H1 (cell line): ENCODE data around the gene QRICH1. TPM values are rescaled to one million over a fixed set of nuclear protein-coding genes. Genes with fewer than 3 reads are reported as not detected.

Experiments used
- CTCF ChIA-PET: fragments of 300-600 bp; sonication (Branson Sonifier 250); formaldehyde crosslinking; loops from one replicate; lab custom pipeline; 2021; ENCODE audit not compliant: partially characterized antibody; lab: Charles Lee
- POLR2A ChIA-PET: fragments of 300-600 bp; sonication (Branson Sonifier 250); formaldehyde crosslinking; loops from one replicate; lab custom pipeline; 2021; ENCODE audit warnings: inconsistent platforms; ENCODE audit not compliant: partially characterized antibody; lab: Charles Lee
- DNase-seq, 2 experiments: peaks; one replicate each; pipeline versions ENCODE4 v3.0.0 to v3.0.0-alpha.2; 2010 to 2022; ENCODE audit warnings: low spot score in 2 of 2, low read depth in 1 of 2, mixed read lengths in 1 of 2
- FAIRE-seq: peaks from 2 replicates; lab custom pipeline; 2011; peaks lifted over from hg19 to GRCh38; lab: Jason Lieb, UNC
- H2AFZ ChIP-seq: 2 replicates; pipeline ENCODE4 v1.8.1; 2012; ENCODE audit warnings: low read length, inconsistent platforms
- H2AK5ac ChIP-seq: 2 replicates; pipeline ENCODE4 v1.6.1; 2013; ENCODE audit warnings: low read depth, low read length
- H2BK120ac ChIP-seq: replicated peaks from 2 replicates; pipeline ENCODE3; 2013; ENCODE audit warnings: low read depth, low read length, inconsistent platforms
- H2BK12ac ChIP-seq: 2 replicates; pipeline ENCODE4 v1.6.1; 2013; ENCODE audit warnings: low read depth, low read length
- H2BK15ac ChIP-seq: 2 replicates; pipeline ENCODE4 v1.6.1; 2013; ENCODE audit warnings: low read length
- H2BK20ac ChIP-seq: 2 replicates; pipeline ENCODE4 v1.6.1; 2013; ENCODE audit warnings: low read length
- H2BK5ac ChIP-seq: 2 replicates; pipeline ENCODE4 v1.6.1; 2013; ENCODE audit warnings: low read depth, low read length
- H3K14ac ChIP-seq: 2 replicates; pipeline ENCODE4 v1.6.1; 2013; ENCODE audit warnings: inconsistent platforms; ENCODE audit not compliant: insufficient read length
- H3K18ac ChIP-seq: 2 replicates; pipeline ENCODE4 v1.6.1; 2013; ENCODE audit warnings: low read length; ENCODE audit errors: extremely low read depth
- H3K23ac ChIP-seq: 2 replicates; pipeline ENCODE4 v1.6.1; 2013; ENCODE audit warnings: inconsistent platforms; ENCODE audit not compliant: insufficient read length
- H3K23me2 ChIP-seq: 2 replicates; pipeline ENCODE4 v1.6.1; 2013; ENCODE audit warnings: low read depth, low read length
- H3K27ac ChIP-seq: 2 replicates; pipeline ENCODE4 v1.6.1; 2011; ENCODE audit warnings: low read depth, low read length, inconsistent platforms
- H3K27me3 ChIP-seq, 4 experiments: replicated peaks in 1 of 4; 1 replicate in 1 of 4; 2 replicates in 3 of 4; pipeline versions ENCODE4 v1.6.1 to v1.8.1; 2011 to 2013; ENCODE audit warnings: low read length in 3 of 4, mild to moderate bottlenecking in 3 of 4, inconsistent platforms in 2 of 4, mixed read lengths in 2 of 4, moderate library complexity in 1 of 4; ENCODE audit not compliant: control insufficient read depth in 3 of 4, insufficient read depth in 3 of 4; ENCODE audit errors: extremely low read depth in 1 of 4
- H3K36me3 ChIP-seq, 4 experiments: 2 replicates each; pipeline versions ENCODE4 v1.6.1 to v1.8.1; 2011 to 2013; ENCODE audit warnings: mild to moderate bottlenecking in 4 of 4, low read length in 3 of 4, moderate library complexity in 2 of 4, control low read depth in 1 of 4, inconsistent platforms in 1 of 4; ENCODE audit not compliant: insufficient read depth in 4 of 4, control insufficient read depth in 2 of 4
- H3K4ac ChIP-seq: replicated peaks from 2 replicates; pipeline ENCODE3; 2013; ENCODE audit warnings: low read length, low read depth, mixed read lengths, inconsistent platforms; ENCODE audit not compliant: insufficient read length
- H3K4me1 ChIP-seq, 4 experiments: replicated peaks in 1 of 4; 1 replicate in 1 of 4; 2 replicates in 3 of 4; pipeline versions ENCODE4 v1.6.1 to v1.8.1; 2011 to 2013; ENCODE audit warnings: low read length in 3 of 4, inconsistent platforms in 2 of 4, mixed read lengths in 1 of 4; ENCODE audit not compliant: insufficient read depth in 4 of 4, control insufficient read depth in 3 of 4
- H3K4me2 ChIP-seq, 2 experiments: 2 replicates each; pipeline versions ENCODE4 v1.6.1 to v1.8.1; 2011 to 2013; ENCODE audit warnings: low read depth in 2 of 2, low read length in 2 of 2, control low read depth in 1 of 2, inconsistent platforms in 1 of 2, mild to moderate bottlenecking in 1 of 2; ENCODE audit not compliant: insufficient read depth in 1 of 2
- H3K4me3 ChIP-seq, 4 experiments: fragments of 200-600, 300-600 bp in 1 of 4; sonication (generic), shearing (Covaris generic), sonication (Bioruptor Twin) in 1 of 4; 2 replicates each; pipeline versions ENCODE4 v1.5.1 to v1.8.1; 2011 to 2016; ENCODE audit warnings: low read length in 4 of 4, low read depth in 3 of 4, control low read depth in 2 of 4, inconsistent platforms in 2 of 4, mild to moderate bottlenecking in 2 of 4, mixed read lengths in 1 of 4, moderate library complexity in 1 of 4; ENCODE audit not compliant: insufficient read depth in 2 of 4; ENCODE audit errors: extremely low read depth in 1 of 4
- H3K56ac ChIP-seq: replicated peaks from 2 replicates; pipeline ENCODE3; 2013; ENCODE audit warnings: low read depth, mild to moderate bottlenecking, mixed read lengths, low read length, inconsistent platforms; ENCODE audit not compliant: insufficient read length
- H3K79me1 ChIP-seq: 2 replicates; pipeline ENCODE4 v1.6.1; 2013; ENCODE audit warnings: low read depth, low read length, control low read depth
- H3K79me2 ChIP-seq, 2 experiments: 2 replicates each; pipeline versions ENCODE4 v1.6.1 to v1.8.1; 2012 to 2013; ENCODE audit warnings: low read length in 2 of 2, mild to moderate bottlenecking in 2 of 2, inconsistent platforms in 1 of 2; ENCODE audit not compliant: insufficient read depth in 2 of 2, control insufficient read depth in 1 of 2
- H3K9ac ChIP-seq, 4 experiments: replicated peaks in 1 of 4; 1 replicate in 1 of 4; 2 replicates in 3 of 4; pipeline versions ENCODE4 v1.6.1 to v1.8.1; 2011 to 2013; ENCODE audit warnings: low read depth in 3 of 4, low read length in 3 of 4, control low read depth in 2 of 4, mild to moderate bottlenecking in 2 of 4, moderate library complexity in 2 of 4, inconsistent platforms in 1 of 4; ENCODE audit errors: extremely low read depth in 1 of 4
- H3K9me3 ChIP-seq, 2 experiments: 2 replicates each; pipeline versions ENCODE4 v1.6.1 to v1.8.1; 2012 to 2013; ENCODE audit warnings: mild to moderate bottlenecking in 2 of 2, moderate library complexity in 2 of 2, control low read depth in 1 of 2, inconsistent platforms in 1 of 2, low read depth in 1 of 2, low read length in 1 of 2, mixed read lengths in 1 of 2; ENCODE audit not compliant: insufficient read depth in 2 of 2
- H4K20me1 ChIP-seq, 2 experiments: replicated peaks in 1 of 2; 2 replicates each; pipeline versions ENCODE3 to v1.8.1; 2011 to 2013; ENCODE audit warnings: inconsistent platforms in 2 of 2, low read length in 2 of 2, mild to moderate bottlenecking in 1 of 2; ENCODE audit not compliant: insufficient read depth in 2 of 2, control insufficient read depth in 1 of 2
- H4K5ac ChIP-seq: 2 replicates; pipeline ENCODE4 v1.6.1; 2013; ENCODE audit warnings: low read length, low read depth, mixed read lengths, inconsistent platforms; ENCODE audit not compliant: insufficient read length
- H4K8ac ChIP-seq: 2 replicates; pipeline ENCODE4 v1.8.0; 2013; ENCODE audit warnings: mild to moderate bottlenecking, moderate library complexity, low read length, inconsistent platforms; ENCODE audit not compliant: insufficient read depth; ENCODE audit errors: extremely low read depth
- H4K91ac ChIP-seq: replicated peaks from 2 replicates; pipeline ENCODE3; 2013; ENCODE audit warnings: low read length, mixed read lengths, inconsistent platforms; ENCODE audit not compliant: insufficient read length
- CEBPB ChIP-seq: IDR thresholded peaks from 2 replicates; pipeline ENCODE4 v1.6.1; 2012; ENCODE audit warnings: low read depth, low read length
- EP300 ChIP-seq, 2 experiments: IDR thresholded peaks; 1 replicate in 1 of 2; 2 replicates in 1 of 2; pipeline ENCODE4 v1.6.1; 2011 to 2012; ENCODE audit warnings: low read depth in 2 of 2, low read length in 2 of 2, mild to moderate bottlenecking in 2 of 2, borderline replicate concordance in 1 of 2, inconsistent platforms in 1 of 2, moderate library complexity in 1 of 2
- FOSL1 ChIP-seq: IDR thresholded peaks from 2 replicates; pipeline ENCODE4 v1.6.1; 2011; ENCODE audit warnings: mild to moderate bottlenecking, low read depth, low read length, moderate library complexity; ENCODE audit not compliant: insufficient read depth
- GABPA ChIP-seq: IDR thresholded peaks from 2 replicates; pipeline ENCODE4 v1.6.1; 2011; ENCODE audit warnings: mild to moderate bottlenecking, low read length, moderate library complexity, borderline replicate concordance; ENCODE audit not compliant: insufficient read depth
- JUN ChIP-seq: IDR thresholded peaks from 2 replicates; pipeline ENCODE4 v1.6.1; 2011; ENCODE audit warnings: low read depth, mild to moderate bottlenecking, improper control_type of control experiment, low read length
- NANOG ChIP-seq: IDR thresholded peaks from 2 replicates; pipeline ENCODE4 v1.6.1; 2011; ENCODE audit warnings: low read length, low read depth, mild to moderate bottlenecking, inconsistent platforms; ENCODE audit not compliant: insufficient read depth, poor library complexity, severe bottlenecking
- RNF2 ChIP-seq: fragments of 200-900, 300-1000 bp; sonication (generic); IDR thresholded peaks from 2 replicates; pipeline ENCODE4 v1.7.1; 2016; ENCODE audit warnings: borderline replicate concordance, low read depth, mild to moderate bottlenecking, antibody characterized with exemption, low read length; ENCODE audit not compliant: poor library complexity, severe bottlenecking; ENCODE audit errors: missing control alignments
- TCF12 ChIP-seq: IDR thresholded peaks from 2 replicates; pipeline ENCODE4 v1.6.1; 2011; ENCODE audit warnings: low read depth, mild to moderate bottlenecking, low read length
- TEAD4 ChIP-seq: IDR thresholded peaks from 2 replicates; pipeline ENCODE4 v1.6.1; 2012; ENCODE audit warnings: low read depth, low read length, inconsistent platforms, mixed read lengths
- WGBS, 2 experiments: shearing (Covaris generic) in 1 of 2; methylation state at CpG; one replicate each; pipeline versions ENCODE4 v1.1.6 to v1.1.7; 2013 to 2015; ENCODE audit warnings: low lambda C conversion rate in 2 of 2, mixed read lengths in 2 of 2, inconsistent platforms in 1 of 2, low coverage in 1 of 2, missing lambda C conversion rate in 1 of 2; ENCODE audit not compliant: insufficient replicate concordance in 2 of 2, insufficient coverage in 1 of 2, insufficient read length in 1 of 2; ENCODE audit errors: extremely low coverage in 1 of 2, missing lambda C conversion rate in 1 of 2; 5-methylcytosine and 5-hydroxymethylcytosine counted together
- polyA plus RNA-seq, 7 experiments: library from polyadenylated mRNA; depleted of rRNA in 3 of 7; stranded (reverse) in 5 of 7; unstranded in 2 of 7; fragments of >200 nt in 5 of 7; fragments of 200-250 nt in 2 of 7; gene quantifications; 1 replicate in 5 of 7; 2 replicates in 1 of 7; 4 replicates in 1 of 7; pipeline versions ENCODE4 v1.2.1 to v1.2.3, GENCODE V29; 2011 to 2013; ENCODE audit warnings: missing spikeins in 2 of 7, mixed read lengths in 2 of 7
- total RNA-seq: library from RNA; stranded (reverse); fragmentation: NEBNext Ultra II Directional; extraction: Animal tissue kit (Norgen Biotek cat#: 25700); gene quantifications from 2 replicates; pipeline ENCODE4 v1.2.1, GENCODE V29; 2021
- TF ChIP-seq, protein P1 (sequence below), 3 experiments: IDR thresholded peaks; 1 replicate in 2 of 3; 2 replicates in 1 of 3; pipeline versions ENCODE4 v1.5.1 to v1.6.1; 2011; ENCODE audit warnings: low read length in 3 of 3, mild to moderate bottlenecking in 3 of 3, inconsistent platforms in 2 of 3, low read depth in 1 of 3, moderate library complexity in 1 of 3; ENCODE audit not compliant: insufficient read depth in 1 of 3; ENCODE audit errors: control extremely low read depth in 1 of 3

QRICH1 gene
- total and polyA plus RNA-seq, 2 of the 8 experiments (the other 6 are each of a cell fraction or from before 2014, with no cell fraction given) = 128 to 142 TPM

GRCh38 chr3:49076116-49076515 is 17.8 kb downstream of the QRICH1 start:
- no peak for DNase-seq
- H4K8ac ChIP-seq = no peak overlapping the region
- H3K9ac ChIP-seq = no peak overlapping the region
- no peak overlapping the region for H2BK12ac ChIP-seq
- H2BK120ac ChIP-seq = no peak overlapping the region
- no peak overlapping the region for H4K91ac ChIP-seq
- H4K20me1 ChIP-seq = peaks cover 6 to 15% of the 10 kb centered on the region in 2 experiments
- no peak overlapping the region for H3K4me2 ChIP-seq
- H3K79me1 ChIP-seq = peaks cover 5% of the 10 kb centered on the region
- no peak overlapping the region for H2BK15ac ChIP-seq
- H2BK5ac ChIP-seq = no peak overlapping the region
- H3K23me2 ChIP-seq = no peaks in the 10 kb centered on the region
- POLR2A ChIA-PET = interaction anchor here (1.3 to 3.7 kb wide), 2 partner anchors 17 to 35 kb away, joined by 3 to 13 read pairs; partner anchors contain the start of gene QRICH1
- no peak overlapping the region for H3K56ac ChIP-seq
- no peak overlapping the region for H3K14ac ChIP-seq
- peaks cover 0 to 39% of the 10 kb centered on the region in 2 experiments; a peak in 3 of 4 replicates for H3K79me2 ChIP-seq
- H3K27me3 ChIP-seq = no peaks in the 10 kb centered on the region
- H3K36me3 ChIP-seq = peaks cover 18 to 62% (median 48%) of the 10 kb centered on the region in 4 experiments
- no peak overlapping the region for H2AK5ac ChIP-seq
- no peak overlapping the region for H3K23ac ChIP-seq
- no peak overlapping the region for H3K27ac ChIP-seq
- H3K4me3 ChIP-seq = no peak overlapping the region
- no peak overlapping the region for H2BK20ac ChIP-seq
- CTCF ChIA-PET = interaction anchor here (0.8 kb wide), 1 partner anchor 56 kb away, joined by 3 read pairs; the partner anchor contains the start of gene LAMB2
- no peaks in the 10 kb centered on the region for H3K4me1 ChIP-seq
- FAIRE-seq = no peak
- H3K4ac ChIP-seq = no peak overlapping the region
- WGBS, 2 experiments = 89% methylated on average over 13 of the region's 13 CpGs; no CpG with 5 or more reads in 1 of the 2 experiments
- H3K9me3 ChIP-seq = no peaks in the 10 kb centered on the region
- no peak overlapping the region for H3K18ac ChIP-seq
- no peak overlapping the region for H4K5ac ChIP-seq
- no peak overlapping the region for H2AFZ ChIP-seq
- TF ChIP-seq TEAD4 = no peak
- TF ChIP-seq GABPA = no peak
- TF ChIP-seq TCF12 = no peak
- TF ChIP-seq, protein P1, sequence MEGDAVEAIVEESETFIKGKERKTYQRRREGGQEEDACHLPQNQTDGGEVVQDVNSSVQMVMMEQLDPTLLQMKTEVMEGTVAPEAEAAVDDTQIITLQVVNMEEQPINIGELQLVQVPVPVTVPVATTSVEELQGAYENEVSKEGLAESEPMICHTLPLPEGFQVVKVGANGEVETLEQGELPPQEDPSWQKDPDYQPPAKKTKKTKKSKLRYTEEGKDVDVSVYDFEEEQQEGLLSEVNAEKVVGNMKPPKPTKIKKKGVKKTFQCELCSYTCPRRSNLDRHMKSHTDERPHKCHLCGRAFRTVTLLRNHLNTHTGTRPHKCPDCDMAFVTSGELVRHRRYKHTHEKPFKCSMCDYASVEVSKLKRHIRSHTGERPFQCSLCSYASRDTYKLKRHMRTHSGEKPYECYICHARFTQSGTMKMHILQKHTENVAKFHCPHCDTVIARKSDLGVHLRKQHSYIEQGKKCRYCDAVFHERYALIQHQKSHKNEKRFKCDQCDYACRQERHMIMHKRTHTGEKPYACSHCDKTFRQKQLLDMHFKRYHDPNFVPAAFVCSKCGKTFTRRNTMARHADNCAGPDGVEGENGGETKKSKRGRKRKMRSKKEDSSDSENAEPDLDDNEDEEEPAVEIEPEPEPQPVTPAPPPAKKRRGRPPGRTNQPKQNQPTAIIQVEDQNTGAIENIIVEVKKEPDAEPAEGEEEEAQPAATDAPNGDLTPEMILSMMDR (IDR thresholded peaks at IDR 0.05; ENCODE audit: control extremely low read depth in 1 of 3, insufficient read depth in 1 of 3, low read depth in 1 of 3, low read length in 3 of 3) = no peak
- TF ChIP-seq CEBPB = no peak
- no peak for TF ChIP-seq NANOG
- no peak for TF ChIP-seq EP300 (IDR thresholded peaks at IDR 0.05; ENCODE audit: borderline replicate concordance in 1 of 2, low read depth in 2 of 2, low read length in 2 of 2)
- no peak for TF ChIP-seq JUN
- no peak for TF ChIP-seq FOSL1
- no peak for TF ChIP-seq RNF2
